DMS 273 (cell line): ENCODE data around the gene TUBA4B.

Experiments used
- DNase-seq: peaks from one replicate; lab custom pipeline; 2025; ENCODE audit not compliant: unreplicated experiment; lab: John Stamatoyannopoulos, UW

The TUBA4B gene

GRCh38 chr2:219218732-219219701 is 34.0 kb upstream of the TUBA4B start, which contains the start of gene ABCB6:
Gene ABCB6, minus strand, starts transcription at chr2:219218958. Its CDS starts 285 bp downstream, at chr2:219218673.
- DNase-seq, result peak; percentile 97

GRCh38 chr2:219219784-219220532 is 33.1 kb upstream of the TUBA4B start:
- no peak for DNase-seq

- peak; percentile 28 for DNase-seq
Observed at GRCh38 chr2:219220652-219221402, 32.2 kb upstream of the TUBA4B start.

- DNase-seq, result peak; percentile 83
Observed at GRCh38 chr2:219221957-219222518, 31.0 kb upstream of the TUBA4B start.

GRCh38 chr2:219223831-219224610 is 29.0 kb upstream of the TUBA4B start:
- no peak for DNase-seq

- no peak for DNase-seq
Observed at GRCh38 chr2:219225350-219225749, 27.7 kb upstream of the TUBA4B start.

- DNase-seq, result peak; percentile 42
Observed at GRCh38 chr2:219228041-219228910, 24.8 kb upstream of the TUBA4B start.

- no peak for DNase-seq
Observed at GRCh38 chr2:219228911-219229304, 24.1 kb upstream of the TUBA4B start.

- DNase-seq, result peak; percentile 99
Observed at GRCh38 chr2:219229305-219230058, 23.6 kb upstream of the TUBA4B start, which contains the start of the genes ANKZF1 and ATG9A. Gene ANKZF1, plus strand, starts transcription at chr2:219229806. Its CDS starts 452 bp downstream, at chr2:219230258. Gene ATG9A, minus strand, starts transcription at chr2:219229636. Its CDS starts 1,612 bp downstream, at chr2:219228024.

GRCh38 chr2:219230059-219230540 is 22.9 kb upstream of the TUBA4B start:
- peak; percentile 76 for DNase-seq

- no peak for DNase-seq
Observed at GRCh38 chr2:219234331-219234730, 18.7 kb upstream of the TUBA4B start.

GRCh38 chr2:219243291-219243761 is 9.7 kb upstream of the TUBA4B start:
- DNase-seq, result no peak

GRCh38 chr2:219244789-219245147 is 8.3 kb upstream of the TUBA4B start:
- no peak for DNase-seq

GRCh38 chr2:219245148-219245898 is 7.7 kb upstream of the TUBA4B start, which contains the start of the genes GLB1L and STK16:
Gene GLB1L, minus strand, starts transcription at chr2:219245444. Its CDS starts 1,871 bp downstream, at chr2:219243573.
Gene STK16, plus strand, starts transcription at chr2:219245479. Its CDS starts 521 bp downstream, at chr2:219246000.
- DNase-seq, result peak; percentile 96

- peak; percentile 37 for DNase-seq
Observed at GRCh38 chr2:219245899-219246230, 7.2 kb upstream of the TUBA4B start.

- DNase-seq, result no peak
Observed at GRCh38 chr2:219246559-219246958, 6.5 kb upstream of the TUBA4B start.
